ENCODE data around the gene LCN10.
A peak's percentile ranks its signal among the peaks of the same experiment; 100 is the strongest.

DNA sequence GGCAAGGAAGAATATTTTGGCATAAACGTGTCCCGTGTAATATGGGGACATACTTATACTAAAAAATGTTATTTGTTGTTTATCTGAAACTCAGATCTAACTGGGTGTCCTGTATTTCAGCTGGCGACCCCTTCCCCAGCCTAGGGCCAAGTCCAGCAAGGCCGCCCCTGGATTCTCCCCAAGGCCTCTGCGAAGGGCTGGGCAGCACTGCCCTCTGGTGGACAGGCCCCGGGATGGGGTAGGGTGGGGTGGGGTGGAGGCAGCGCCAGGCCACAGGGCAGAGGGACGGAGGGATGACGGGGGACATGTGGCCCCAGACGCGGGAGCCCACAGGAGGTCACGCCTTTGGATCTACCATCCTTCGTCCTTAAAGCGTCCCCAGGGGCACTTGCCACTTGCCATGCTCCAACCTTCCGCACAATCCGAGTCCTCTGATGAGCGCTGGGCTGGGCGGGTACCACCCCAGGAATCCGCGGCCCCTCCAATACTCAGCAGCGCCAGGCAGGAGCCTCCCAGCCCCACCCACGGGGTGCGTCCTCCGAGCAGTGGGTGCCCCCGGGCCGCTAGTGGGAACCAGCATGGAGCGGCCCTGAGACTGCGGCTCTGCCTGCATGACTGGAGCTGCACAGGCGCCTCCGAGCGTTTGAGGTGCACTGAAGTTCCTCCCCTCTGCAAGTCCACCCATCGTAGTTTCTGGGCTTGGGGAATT lies 48.4 kb downstream of the LCN10 start:
- TF ChIP-seq, protein P1, sequence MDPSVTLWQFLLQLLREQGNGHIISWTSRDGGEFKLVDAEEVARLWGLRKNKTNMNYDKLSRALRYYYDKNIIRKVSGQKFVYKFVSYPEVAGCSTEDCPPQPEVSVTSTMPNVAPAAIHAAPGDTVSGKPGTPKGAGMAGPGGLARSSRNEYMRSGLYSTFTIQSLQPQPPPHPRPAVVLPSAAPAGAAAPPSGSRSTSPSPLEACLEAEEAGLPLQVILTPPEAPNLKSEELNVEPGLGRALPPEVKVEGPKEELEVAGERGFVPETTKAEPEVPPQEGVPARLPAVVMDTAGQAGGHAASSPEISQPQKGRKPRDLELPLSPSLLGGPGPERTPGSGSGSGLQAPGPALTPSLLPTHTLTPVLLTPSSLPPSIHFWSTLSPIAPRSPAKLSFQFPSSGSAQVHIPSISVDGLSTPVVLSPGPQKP (IDR thresholded peaks at IDR 0.05; ENCODE audit: low read depth, low read length) = no peak
- TF ChIP-seq EZH2 (IDR thresholded peaks at IDR 0.05; ENCODE audit: borderline replicate concordance, control insufficient read depth, low read depth, low read length) = no peak
- no peak for TF ChIP-seq JUND (IDR thresholded peaks at IDR 0.05; ENCODE audit: low read depth, low read length)
- TF ChIP-seq, protein P2, sequence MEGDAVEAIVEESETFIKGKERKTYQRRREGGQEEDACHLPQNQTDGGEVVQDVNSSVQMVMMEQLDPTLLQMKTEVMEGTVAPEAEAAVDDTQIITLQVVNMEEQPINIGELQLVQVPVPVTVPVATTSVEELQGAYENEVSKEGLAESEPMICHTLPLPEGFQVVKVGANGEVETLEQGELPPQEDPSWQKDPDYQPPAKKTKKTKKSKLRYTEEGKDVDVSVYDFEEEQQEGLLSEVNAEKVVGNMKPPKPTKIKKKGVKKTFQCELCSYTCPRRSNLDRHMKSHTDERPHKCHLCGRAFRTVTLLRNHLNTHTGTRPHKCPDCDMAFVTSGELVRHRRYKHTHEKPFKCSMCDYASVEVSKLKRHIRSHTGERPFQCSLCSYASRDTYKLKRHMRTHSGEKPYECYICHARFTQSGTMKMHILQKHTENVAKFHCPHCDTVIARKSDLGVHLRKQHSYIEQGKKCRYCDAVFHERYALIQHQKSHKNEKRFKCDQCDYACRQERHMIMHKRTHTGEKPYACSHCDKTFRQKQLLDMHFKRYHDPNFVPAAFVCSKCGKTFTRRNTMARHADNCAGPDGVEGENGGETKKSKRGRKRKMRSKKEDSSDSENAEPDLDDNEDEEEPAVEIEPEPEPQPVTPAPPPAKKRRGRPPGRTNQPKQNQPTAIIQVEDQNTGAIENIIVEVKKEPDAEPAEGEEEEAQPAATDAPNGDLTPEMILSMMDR (IDR thresholded peaks at IDR 0.05 in 2 of 3, conservative IDR thresholded peaks at IDR 0.05 in 1 of 3; ENCODE audit: control insufficient read depth in 2 of 3, extremely low read depth in 1 of 3, insufficient read depth in 1 of 3, low read depth in 3 of 3, low read length in 3 of 3) = peak; percentile 56 to 66 (median 58); a peak in 5 of 6 replicates
- TF ChIP-seq ETV6 (conservative IDR thresholded peaks at IDR 0.05 in 1 of 2, IDR thresholded peaks at IDR 0.05 in 1 of 2; ENCODE audit: borderline replicate concordance in 1 of 2, low read depth in 1 of 2) = no peak

Measured in GM12878 (cell line).